ENCODE data around the gene MSLN.
A peak's percentile ranks its signal among the peaks of the same experiment; 100 is the strongest.

Gene MSLN

GRCh38 chr16:730666-731509 is 29.6 kb upstream of the MSLN start:
- no peak for TF ChIP-seq CTCF (IDR thresholded peaks at IDR 0.05)
- peaks cover 18 to 67% (median 39%) of the 10 kb centered on the region in 3 donors for H3K36me3 ChIP-seq
- no peaks in the 10 kb centered on the region for H3K9me3 ChIP-seq
- H3K4me3 ChIP-seq, result no peak overlapping the region
- peaks cover 0 to 31% (median 29%) of the 10 kb centered on the region in 4 donors for H3K4me1 ChIP-seq
- intact Hi-C loops (cut with DNase I; ENCODE audit: low total_unique reads), result loop anchor here (10.0 kb wide), 1 partner anchor 1494 kb away; the partner anchor contains the start of gene E4F1
- no peak for DNase-seq
- no peak overlapping the region for H3K27ac ChIP-seq
- H3K27me3 ChIP-seq, result peaks cover 0 to 35% of the 10 kb centered on the region in 2 donors

- peaks cover 0 to 21% of the 10 kb centered on the region in 2 donors for H3K27me3 ChIP-seq
- H3K36me3 ChIP-seq, result peaks cover 30 to 81% (median 52%) of the 10 kb centered on the region in 3 donors
- intact Hi-C loops (cut with DNase I; ENCODE audit: low total_unique reads), result loop anchor here (10.0 kb wide), 1 partner anchor 1492 kb away; the partner anchor contains the start of gene E4F1
- H3K4me1 ChIP-seq, result peaks cover 0 to 18% (median 18%) of the 10 kb centered on the region in 4 donors
- DNase-seq, result no peak
- H3K9me3 ChIP-seq, result no peaks in the 10 kb centered on the region
- H3K27ac ChIP-seq, result no peak overlapping the region
- TF ChIP-seq CTCF (IDR thresholded peaks at IDR 0.05), result no peak
- no peak overlapping the region for H3K4me3 ChIP-seq
Observed at GRCh38 chr16:732332-732731, 28.2 kb upstream of the MSLN start.

GRCh38 chr16:732936-733335 is 27.6 kb upstream of the MSLN start:
- intact Hi-C loops (cut with DNase I; ENCODE audit: low total_unique reads), result loop anchor here (10.0 kb wide), 1 partner anchor 1492 kb away; the partner anchor contains the start of gene E4F1
- Histone ChIP-seq H3K27ac (no peak overlapping the region), H3K27me3 (peaks cover 0 to 15% of the 10 kb centered on the region in 2 donors), H3K4me3 (no peak overlapping the region), H3K4me1 (peaks cover 0 to 12% (median 12%) of the 10 kb centered on the region in 4 donors), H3K9me3 (no peaks in the 10 kb centered on the region), H3K36me3 (peaks cover 33 to 87% (median 58%) of the 10 kb centered on the region in 3 donors)
- peak in 1 of 2 donors; percentile 60 for DNase-seq
- TF ChIP-seq CTCF (IDR thresholded peaks at IDR 0.05), result no peak

- no peak overlapping the region for H3K27ac ChIP-seq
Observed at GRCh38 chr16:733382-734207, 26.9 kb upstream of the MSLN start.

More at GRCh38 chr16:733382-734207, 26.9 kb upstream of the MSLN start:
- Histone ChIP-seq H3K4me1 (peaks cover 0 to 6% (median 5%) of the 10 kb centered on the region in 4 donors), H3K9me3 (no peaks in the 10 kb centered on the region), H3K27me3 (peaks cover 0 to 8% of the 10 kb centered on the region in 2 donors), H3K4me3 (no peak overlapping the region), H3K36me3 (peaks cover 33 to 90% (median 60%) of the 10 kb centered on the region in 3 donors)
- intact Hi-C loops (cut with DNase I; ENCODE audit: low total_unique reads), result loop anchor here (10.0 kb wide), 1 partner anchor 1491 kb away; the partner anchor contains the start of gene E4F1
- DNase-seq, result peak in 1 of 2 donors; percentile 62
- TF ChIP-seq CTCF (IDR thresholded peaks at IDR 0.05), result no peak

All from tibial artery (tissue), 4 donors.